ENCODE measurements around the gene RYR2.
"Not testable (repeated sequence)": the region's sequence is repeated elsewhere in the genome, so short reads cannot be mapped to it uniquely, and the experiment has no call there.

RYR2 gene

DNA sequence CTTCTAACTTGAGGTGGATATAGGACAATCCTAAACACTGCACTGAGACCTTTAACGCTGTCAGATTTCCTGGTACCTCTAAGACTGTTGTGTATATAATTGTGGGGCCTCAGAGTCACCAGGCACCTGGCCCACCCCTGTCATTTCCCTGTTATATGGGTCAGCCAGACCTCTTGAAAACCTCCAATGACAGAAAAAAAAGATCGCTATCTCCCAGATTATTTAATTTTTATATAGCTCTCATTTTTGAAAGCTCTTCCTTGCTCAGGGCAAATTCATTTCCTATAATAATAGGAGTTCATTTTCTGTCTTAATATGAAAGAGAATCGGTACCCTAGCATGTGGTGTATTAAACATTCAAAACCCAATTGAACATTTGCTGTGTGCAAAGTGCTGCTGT is 792.1 kb downstream of the RYR2 start:
- DNase-seq = no peak

DNA sequence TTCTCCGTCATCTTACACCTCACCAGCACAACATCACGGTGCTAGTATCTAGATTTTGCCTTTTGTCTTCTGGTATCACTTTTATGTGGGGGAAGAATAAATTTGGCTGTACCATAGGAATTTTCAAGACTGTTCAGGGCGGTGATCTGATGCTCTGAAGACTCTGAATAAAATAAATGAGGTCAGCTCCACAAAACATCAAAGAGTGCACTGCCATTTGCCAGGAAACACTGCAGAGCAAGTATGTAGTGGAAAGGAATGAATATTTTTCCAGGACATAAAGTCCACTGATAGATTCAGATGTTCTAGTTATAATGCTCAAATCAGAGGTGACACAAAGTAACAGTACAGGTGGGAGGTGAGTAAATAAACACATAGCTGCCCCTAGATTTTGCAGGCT is 792.5 kb downstream of the RYR2 start:
- no peak for DNase-seq

DNA sequence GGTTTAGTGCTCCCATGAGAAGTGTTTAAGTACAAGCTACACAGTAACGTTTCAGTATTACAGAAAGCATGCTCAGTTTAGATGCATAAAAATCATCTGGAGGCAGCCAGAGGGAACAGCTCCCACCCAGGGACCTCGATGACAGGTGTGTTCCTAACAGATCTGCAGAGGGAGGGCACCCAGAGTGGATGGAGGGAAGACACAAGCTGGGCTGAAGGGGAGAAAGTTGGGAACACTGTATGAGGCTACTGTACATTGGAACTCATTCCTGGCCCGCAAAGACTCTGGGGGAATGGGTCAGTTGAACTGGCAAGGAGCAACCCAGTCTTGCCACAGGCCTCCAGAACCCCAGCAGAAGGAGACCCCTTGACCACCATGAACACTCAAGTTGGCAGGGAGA is 796.3 kb downstream of the RYR2 start:
- DNase-seq = no peak

DNA sequence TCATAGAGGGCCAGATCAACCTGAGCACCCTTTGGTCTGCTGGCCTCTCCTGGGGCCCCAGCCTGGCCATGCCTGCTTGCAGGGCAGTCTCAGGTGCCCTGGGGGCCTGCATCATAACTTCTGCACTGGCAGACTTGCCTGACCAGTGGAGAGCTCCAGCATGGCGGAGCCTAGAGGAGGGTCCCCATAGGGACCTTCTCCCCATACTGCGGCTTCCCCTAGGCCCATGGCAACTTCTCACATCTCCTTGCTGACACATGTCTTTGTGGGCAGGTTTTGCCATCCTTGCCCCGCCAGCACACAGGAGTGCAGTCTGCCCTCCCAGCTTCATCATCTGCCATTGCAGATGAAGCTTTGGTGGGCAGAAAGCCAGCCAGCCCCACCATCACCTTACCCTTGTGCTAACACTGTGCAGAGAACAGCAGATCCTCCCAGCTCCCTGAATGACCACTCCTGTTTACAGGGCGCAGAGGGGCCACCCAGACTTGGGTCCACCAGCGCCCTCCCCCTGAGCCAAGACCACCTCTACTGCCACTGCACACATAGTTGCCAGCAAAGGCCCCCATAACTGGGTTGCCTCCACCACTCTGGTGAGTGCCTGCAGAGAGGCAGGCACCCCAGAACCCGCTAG is 797.0 kb downstream of the RYR2 start:
- DNase-seq = no peak

DNA sequence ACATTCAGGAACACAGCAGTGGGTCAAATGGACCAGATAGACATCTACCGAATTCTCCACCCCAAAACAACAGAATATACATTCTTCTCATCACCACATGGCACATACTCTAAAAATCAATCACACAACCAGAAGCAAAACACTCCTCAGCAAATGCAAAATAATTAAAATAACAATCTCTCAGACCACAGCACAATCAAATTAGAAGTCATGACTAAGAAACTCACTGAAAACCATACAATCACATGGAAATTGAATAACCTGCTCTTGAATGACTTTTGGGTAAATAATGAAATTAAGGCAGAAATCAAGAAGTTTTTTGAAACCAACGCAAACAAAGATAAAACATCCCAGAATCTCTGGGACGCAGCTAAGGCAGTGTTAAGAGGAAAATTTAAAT is 799.5 kb downstream of the RYR2 start:
- DNase-seq = no peak

DNA sequence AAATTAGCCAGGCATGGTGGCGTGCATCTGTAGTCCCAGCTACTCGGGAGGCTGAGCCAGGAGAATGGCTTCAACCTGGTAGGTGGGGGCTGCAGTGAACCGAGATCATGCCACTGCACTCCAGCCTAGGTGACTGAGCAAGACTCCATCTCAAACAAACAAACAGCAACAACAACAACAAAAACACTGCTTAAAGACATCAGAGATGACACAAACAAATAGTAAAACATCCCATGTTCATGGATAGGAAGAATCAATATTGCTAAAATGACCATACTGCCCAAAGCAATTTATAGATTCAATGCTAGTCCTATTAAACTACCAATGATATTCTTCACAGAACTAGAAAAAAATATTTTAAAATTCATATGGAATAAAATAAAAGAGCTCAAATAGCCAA is 801.5 kb downstream of the RYR2 start:
- DNase-seq = not testable (repeated sequence)

DNA sequence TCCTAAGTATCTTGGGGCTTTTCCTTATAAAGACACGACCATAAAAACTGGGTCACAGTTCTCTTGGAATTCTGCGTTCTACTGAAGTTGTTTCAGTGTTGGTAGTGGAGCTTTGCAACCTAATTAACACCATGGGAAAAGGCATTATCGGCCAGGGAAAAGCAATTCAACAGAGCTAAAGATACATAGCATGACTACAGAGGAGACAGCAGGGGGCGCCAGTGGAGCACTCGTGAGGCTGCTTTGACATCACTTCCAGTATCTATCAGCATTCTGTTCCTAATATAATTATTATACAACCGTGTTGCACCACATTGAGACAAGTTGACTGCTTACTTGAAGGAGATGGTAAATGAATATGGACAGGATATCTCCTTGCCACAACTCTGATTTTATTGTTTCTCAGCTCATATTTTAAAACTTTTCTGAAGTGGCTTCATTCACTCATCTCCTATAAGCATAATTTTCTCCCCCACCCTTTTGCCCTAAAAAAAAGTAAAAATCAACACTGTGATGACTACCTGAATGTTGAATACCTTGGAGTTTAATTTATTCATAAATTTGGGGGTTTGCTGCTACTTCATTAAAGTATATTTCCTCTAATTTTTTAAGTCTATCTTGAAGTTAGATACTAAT is 809.3 kb downstream of the RYR2 start:
- DNase-seq = peak; percentile 8

DNA sequence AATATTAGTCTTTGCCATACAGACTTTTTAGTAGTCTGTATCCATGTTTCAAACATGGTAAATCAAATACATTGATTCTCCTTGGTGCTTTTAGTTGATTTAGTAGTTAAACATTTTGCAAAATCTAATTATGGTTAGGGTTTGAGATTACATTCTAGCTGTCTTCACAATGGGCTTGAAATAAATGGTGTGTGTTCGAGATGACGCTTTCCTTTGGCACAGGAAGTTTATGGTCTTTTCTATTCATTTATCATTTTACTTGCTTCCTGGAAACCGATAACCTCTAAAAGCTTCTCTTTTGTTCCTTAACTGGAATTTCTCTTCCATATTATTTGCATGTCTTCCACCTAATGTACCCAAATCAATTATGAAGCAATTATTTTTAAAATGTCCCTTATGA is 810.4 kb downstream of the RYR2 start:
- DNase-seq = no peak

DNA sequence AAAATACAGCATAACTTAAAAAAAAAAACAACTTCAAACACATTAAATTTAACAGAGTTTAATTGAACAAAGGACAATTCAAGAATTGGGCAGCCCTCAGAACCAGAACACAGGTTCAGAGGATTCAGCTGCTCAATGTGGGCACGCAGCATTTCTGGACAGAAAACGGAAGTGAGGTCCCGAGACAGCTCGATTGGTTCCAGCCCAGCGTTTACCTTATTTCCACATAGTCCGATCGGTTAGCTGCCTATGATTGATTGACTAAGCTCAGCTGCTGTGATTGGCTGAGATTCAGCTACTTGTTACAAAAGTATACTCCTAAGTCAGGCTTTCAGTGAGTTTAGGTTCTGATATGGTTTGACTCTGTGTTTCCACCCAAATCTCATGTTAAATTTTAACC is 815.5 kb downstream of the RYR2 start:
- no peak for DNase-seq

DNA sequence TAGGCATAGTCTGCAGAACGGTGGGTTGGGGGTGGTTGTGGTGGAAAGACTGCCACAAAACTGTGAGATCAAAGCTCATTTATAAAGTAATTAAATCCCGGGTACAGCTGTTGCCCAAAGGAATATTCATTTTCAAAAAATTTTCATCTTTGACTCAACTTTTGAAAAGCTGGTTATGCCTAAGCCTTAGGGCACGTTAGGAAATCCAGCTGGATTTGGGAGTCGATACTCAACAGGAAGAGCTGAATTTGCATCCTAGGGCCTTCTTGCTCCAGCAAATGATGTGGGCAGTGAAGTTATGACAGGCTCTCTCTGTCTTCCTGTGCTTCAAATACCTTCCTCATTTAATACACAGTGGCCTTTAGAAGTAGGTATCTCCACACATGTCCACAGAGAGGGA is 817.0 kb downstream of the RYR2 start:
- no peak for DNase-seq

DNA sequence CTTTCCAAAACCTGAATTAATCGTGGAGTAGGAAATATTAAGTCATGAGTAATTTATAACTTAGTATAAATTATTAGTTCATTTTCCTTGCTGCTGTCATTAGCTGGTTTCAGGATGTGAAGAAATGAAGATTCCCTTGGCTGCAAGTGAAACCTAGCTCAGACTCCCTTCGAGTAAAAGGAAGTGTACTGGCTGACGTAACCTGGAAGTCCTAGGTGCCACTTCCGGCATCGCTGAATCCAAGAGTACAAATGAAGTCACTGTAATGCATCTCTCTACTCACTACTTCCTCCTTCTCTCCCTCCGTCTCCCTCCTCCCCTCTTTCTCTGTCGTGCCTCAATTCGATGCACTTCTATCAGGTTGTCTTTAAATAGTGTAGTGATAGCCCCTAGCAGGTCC is 820.0 kb downstream of the RYR2 start:
- no peak for DNase-seq

DNA sequence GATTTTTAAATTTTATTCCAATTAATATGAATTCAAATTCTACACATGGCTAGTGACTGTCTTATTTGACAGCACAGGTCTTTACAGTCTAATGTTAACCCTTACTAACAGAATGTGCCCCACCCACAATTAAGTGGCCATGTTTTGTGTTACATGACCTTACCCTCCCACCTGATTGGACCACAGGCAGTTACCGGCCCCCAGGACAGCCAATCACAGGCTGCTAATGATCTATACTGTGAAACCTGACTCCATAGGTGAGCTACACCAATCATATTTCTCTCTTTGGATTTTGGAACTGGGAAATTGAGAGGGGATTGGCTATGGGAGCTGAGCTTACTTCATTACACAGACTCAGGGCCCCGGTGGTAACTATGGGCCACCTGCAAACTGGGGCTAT is 821.2 kb downstream of the RYR2 start:
- DNase-seq = no peak

DNA sequence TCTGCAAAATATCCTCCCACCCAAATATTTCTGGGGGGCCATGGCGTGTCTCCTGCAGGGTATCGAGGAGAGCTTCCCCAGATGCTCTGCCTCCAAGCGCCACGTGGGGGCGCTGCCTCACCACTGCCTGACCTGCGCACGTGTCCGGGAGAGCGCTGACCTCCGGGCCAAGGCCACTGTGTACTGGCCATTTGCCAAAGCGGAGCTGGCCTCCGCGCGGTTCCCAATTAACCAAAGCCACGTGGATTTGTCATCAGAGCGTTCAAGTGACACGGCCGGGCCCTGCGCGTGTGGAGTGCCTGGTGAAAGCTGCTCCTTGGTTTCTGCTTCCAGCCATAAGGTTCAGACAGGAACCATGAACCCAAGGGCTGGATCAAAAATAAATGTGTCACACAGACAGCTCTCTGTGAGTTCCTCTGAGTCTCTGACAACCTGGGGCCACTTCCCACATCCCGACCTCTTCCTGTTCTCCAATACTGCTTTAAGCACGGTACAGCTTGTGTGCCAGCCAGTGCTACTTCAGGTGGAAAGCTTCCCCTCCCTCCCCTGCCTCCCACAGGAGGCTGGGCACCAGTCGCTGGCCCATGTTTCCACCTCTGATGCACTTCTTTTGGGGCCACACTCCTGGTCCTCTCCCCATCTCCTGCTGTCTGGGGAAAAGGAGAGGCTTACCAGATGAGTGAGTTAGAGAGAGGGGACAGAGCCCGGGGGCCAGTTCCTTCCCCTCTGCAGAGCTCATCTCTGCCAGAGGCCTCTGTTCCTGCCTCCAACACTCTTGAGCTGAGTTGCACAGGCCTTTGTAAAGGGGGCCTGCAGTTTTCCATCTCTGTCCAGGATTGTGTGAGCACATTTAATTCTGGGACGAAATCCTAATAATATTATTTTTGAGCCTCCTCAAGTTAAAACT is 822.6 kb downstream of the RYR2 start:
- peak; percentile 18 for DNase-seq

DNA sequence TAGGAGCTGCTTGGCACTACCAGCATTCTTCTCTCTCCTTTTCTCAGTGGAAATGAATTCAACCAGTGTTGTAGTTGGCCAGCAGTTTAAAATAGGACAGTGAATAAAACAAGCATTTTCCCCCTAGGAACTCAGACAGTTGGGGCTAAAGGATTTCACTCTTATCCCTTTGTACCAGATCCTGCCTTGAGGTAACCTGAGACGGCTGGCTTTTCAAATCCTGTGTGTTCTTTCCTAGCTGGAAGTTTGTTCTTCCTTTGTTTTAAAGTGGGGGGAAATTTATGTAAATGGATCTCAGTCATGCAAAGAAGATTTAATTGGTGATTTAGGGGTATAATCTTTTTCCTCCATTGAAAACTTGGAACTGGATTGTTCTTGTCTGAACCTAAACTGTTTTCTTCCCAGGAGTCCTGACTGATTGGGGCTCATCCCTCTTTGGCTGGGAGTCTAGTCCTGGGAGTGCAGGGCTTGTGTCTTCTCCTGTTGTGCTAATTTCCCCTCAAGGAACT is 825.5 kb downstream of the RYR2 start:
- DNase-seq = no peak

DNA sequence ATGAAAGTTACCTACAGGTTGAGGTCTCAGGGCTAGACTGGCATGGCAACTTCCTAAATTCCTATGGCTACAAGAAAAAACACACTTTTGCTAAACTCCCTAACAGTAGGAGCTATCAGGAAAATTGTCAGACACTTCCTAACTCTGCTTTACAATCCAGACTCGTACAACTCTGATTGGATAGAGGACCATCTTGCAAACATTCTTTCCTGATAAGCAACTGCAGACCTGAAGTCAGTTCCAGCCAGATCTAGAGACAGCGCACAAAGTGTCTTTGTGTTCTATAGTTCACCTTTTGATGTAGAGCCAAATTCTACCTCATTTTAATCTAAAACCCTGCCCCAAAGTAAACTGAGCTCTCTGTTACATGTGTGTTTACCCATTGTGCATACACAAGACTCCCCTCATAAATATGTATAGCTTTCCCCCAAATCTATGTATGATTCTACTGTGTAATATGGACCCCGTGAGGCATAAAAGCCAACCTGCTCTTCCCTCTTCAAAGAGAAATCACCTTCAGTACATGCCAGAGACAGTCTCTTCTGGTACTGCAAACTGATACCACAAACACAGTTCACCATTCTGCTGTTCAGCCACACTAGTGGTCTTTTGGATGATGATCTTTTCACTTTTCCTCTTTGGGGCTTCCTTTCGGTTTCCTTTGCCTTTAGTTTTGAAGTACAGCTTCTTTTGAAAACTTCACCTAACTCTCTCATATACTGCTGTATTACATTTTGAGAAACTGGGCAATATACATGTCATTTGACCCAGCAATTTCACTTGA is 827.0 kb downstream of the RYR2 start:
- DNase-seq = no peak

DNA sequence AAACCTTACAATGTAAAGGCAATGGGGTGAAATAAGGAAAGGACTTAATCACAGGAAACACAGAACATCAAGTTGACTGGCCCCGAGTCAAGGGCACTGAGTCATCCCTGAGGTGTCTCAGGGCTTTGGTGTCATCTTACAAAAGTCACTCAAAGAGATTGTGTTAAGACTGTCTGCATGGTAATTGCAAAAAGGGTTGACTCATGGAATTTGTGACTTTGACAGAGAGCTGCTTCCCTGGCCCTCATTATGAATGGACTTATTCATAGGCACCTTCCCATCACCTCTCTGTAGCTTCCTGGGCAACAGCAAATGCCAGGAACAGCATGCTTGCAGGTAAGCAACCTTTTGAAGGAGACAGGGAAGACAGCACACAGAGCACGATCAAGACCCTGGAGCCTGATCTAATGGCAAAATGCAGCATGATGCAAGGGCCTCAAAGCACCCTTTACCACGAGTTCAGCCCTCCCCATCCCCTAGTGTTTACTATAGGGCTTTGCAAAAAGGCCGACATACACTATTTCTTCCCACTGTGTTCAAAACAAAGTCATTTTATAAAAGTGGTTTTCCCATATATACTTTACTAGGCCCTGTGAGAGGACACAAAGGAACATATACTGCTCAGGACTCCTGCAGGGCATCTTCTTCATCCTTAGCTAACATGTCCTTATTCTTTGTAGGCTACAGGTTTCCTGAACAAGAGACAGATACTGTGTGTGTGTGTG is 831.7 kb downstream of the RYR2 start:
- DNase-seq = no peak

DNA sequence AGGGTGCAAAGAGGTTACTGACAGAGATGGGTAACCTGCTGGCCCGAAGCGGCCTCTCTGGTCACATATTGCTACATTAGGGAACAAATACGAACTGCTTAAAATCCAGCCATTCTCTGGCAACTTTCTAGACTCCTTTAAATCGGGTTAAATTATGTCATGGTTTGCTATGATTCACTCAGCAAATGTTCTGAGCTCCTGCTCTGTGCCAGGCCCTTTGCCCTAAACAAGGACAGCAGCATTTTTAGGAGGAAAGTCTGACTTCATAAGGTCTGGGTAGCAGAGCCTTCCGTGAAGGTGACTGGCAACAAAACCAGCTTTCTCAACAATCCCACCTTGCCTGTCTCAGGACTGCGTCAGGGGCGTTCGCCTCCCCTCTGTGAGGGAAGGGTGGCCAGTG is 833.3 kb downstream of the RYR2 start:
- no peak for DNase-seq

DNA sequence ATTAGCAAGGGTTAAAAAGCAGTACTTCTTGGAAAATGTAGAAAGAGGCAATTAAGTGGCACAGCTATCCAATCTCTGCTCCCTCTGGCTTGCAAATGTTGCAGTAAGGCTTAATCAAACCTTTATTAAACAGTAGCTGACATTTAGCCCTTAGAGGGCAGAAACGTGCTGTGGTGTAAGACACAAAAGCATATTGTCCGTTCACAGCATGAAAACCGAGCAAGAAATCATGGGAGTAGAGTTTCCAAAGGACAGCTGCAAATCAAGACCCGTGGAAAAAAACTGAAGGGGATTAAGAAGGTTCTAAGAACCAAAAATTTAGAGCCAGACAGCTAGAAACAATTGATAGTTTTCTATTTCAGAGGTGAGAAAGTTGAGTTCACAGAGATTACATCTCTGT is 835.6 kb downstream of the RYR2 start:
- no peak for DNase-seq

DNA sequence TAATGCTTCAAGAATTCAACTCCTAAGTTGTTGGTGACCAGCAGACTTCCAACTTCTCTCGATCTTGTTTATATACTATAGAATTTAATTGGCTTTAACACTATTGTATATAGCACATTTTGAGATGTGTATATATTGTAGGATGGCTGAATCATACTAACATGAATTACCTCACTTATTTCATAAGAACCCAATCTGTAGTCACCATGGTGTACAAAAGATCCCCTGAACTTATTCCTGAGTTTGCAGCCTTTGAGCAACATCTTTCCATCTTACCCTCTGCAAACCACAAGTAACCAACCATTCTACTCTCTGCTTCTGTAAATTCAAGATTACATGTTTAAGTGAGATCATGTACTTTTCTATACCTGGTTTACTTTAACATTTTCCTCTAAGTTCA is 836.4 kb downstream of the RYR2 start:
- no peak for DNase-seq

DNA sequence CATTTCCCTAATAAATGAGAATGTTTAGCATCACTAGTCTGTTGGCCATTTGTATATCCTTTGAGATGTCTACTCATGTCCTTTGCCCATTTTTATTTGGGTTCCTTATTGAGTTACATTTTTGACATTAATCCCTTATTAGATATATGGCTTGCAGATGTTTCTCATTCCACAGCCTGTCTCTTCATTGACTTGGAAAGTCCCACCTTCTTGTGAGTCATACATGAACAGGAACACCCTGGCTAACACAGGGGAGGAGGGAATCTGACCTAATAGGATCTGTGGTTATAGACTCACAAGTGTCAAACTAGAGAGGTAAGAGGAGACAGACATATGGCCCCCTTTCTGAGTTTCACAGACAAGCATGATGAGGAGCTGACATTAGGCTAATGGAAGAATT is 837.2 kb downstream of the RYR2 start:
- no peak for DNase-seq
